IPS-NIHi11 (cell line): ENCODE measurements around the gene MYO7B.

ENCODE experiments used
- DNase-seq: peaks from one replicate; pipeline ENCODE4 v3.0.0; 2012; ENCODE audit warnings: mixed read lengths, low spot score

The MYO7B gene

GRCh38 chr2:127574656-127575055, 39.2 kb downstream of the MYO7B start:
- no peak for DNase-seq

GRCh38 chr2:127575185-127575765, 39.8 kb downstream of the MYO7B start:
- DNase-seq, result no peak

GRCh38 chr2:127575941-127576432, 40.5 kb downstream of the MYO7B start:
- no peak for DNase-seq

- DNase-seq, result no peak
Observed at GRCh38 chr2:127576433-127577207, 41.1 kb downstream of the MYO7B start.

- no peak for DNase-seq
Observed at GRCh38 chr2:127577208-127577475, 41.7 kb downstream of the MYO7B start.

- DNase-seq, result no peak
Observed at GRCh38 chr2:127577503-127577902, 42.0 kb downstream of the MYO7B start.

- DNase-seq, result no peak
Observed at GRCh38 chr2:127577973-127578372, 42.5 kb downstream of the MYO7B start.

- no peak for DNase-seq
Observed at GRCh38 chr2:127578411-127578810, 42.9 kb downstream of the MYO7B start.

- DNase-seq, result no peak
Observed at GRCh38 chr2:127579231-127579630, 43.7 kb downstream of the MYO7B start.

- DNase-seq, result no peak
Observed at GRCh38 chr2:127580167-127581049, 44.9 kb downstream of the MYO7B start.

- DNase-seq, result no peak
Observed at GRCh38 chr2:127581050-127581345, 45.5 kb downstream of the MYO7B start.

GRCh38 chr2:127581516-127582490, 46.3 kb downstream of the MYO7B start:
- DNase-seq, result no peak

GRCh38 chr2:127582863-127583861, 47.7 kb downstream of the MYO7B start:
- no peak for DNase-seq

- DNase-seq, result no peak
Observed at GRCh38 chr2:127584047-127584446, 48.6 kb downstream of the MYO7B start.

GRCh38 chr2:127584516-127585033, 49.1 kb downstream of the MYO7B start:
- DNase-seq, result no peak

- no peak for DNase-seq
Observed at GRCh38 chr2:127585270-127585807, 49.9 kb downstream of the MYO7B start.

- DNase-seq, result no peak
Observed at GRCh38 chr2:127586136-127586535, 50.7 kb downstream of the MYO7B start.

- DNase-seq, result no peak
Observed at GRCh38 chr2:127586746-127587295, 51.3 kb downstream of the MYO7B start.

GRCh38 chr2:127588241-127588640, 52.8 kb downstream of the MYO7B start:
- no peak for DNase-seq

GRCh38 chr2:127589358-127589757, 53.9 kb downstream of the MYO7B start:
- no peak for DNase-seq
